Measurements from ENCODE around the gene GUCY1A1.

GUCY1A1 gene

DNA sequence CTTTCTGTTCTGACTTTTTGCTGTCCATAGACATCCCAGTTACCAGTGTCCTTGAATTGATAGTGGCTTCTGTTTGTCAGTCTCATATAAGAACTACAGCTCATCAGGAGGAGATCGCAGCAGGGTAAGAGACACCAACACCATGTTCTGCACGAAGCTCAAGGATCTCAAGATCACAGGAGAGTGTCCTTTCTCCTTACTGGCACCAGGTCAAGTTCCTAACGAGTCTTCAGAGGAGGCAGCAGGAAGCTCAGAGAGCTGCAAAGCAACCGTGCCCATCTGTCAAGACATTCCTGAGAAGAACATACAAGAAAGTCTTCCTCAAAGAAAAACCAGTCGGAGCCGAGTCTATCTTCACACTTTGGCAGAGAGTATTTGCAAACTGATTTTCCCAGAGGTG lies 30.1 kb downstream of the GUCY1A1 start:
- Histone ChIP-seq H3K27me3 (replicated peaks) (no peaks in the 10 kb centered on the region), H3K27ac (no peak overlapping the region), H3K4me3 (ENCODE audit: low read depth, low read length) (no peak overlapping the region), H3K36me3 (replicated peaks) (no peaks in the 10 kb centered on the region)
- no peak for DNase-seq
- TF ChIP-seq, protein P1, sequence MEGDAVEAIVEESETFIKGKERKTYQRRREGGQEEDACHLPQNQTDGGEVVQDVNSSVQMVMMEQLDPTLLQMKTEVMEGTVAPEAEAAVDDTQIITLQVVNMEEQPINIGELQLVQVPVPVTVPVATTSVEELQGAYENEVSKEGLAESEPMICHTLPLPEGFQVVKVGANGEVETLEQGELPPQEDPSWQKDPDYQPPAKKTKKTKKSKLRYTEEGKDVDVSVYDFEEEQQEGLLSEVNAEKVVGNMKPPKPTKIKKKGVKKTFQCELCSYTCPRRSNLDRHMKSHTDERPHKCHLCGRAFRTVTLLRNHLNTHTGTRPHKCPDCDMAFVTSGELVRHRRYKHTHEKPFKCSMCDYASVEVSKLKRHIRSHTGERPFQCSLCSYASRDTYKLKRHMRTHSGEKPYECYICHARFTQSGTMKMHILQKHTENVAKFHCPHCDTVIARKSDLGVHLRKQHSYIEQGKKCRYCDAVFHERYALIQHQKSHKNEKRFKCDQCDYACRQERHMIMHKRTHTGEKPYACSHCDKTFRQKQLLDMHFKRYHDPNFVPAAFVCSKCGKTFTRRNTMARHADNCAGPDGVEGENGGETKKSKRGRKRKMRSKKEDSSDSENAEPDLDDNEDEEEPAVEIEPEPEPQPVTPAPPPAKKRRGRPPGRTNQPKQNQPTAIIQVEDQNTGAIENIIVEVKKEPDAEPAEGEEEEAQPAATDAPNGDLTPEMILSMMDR (IDR thresholded peaks at IDR 0.05; ENCODE audit: low read depth, low read length, missing control alignments): no peak
- in situ Hi-C loops (cut with HindIII; ENCODE audit: low pct_ligation_motif_present, low sequenced_read_pairs): no loop called here

DNA sequence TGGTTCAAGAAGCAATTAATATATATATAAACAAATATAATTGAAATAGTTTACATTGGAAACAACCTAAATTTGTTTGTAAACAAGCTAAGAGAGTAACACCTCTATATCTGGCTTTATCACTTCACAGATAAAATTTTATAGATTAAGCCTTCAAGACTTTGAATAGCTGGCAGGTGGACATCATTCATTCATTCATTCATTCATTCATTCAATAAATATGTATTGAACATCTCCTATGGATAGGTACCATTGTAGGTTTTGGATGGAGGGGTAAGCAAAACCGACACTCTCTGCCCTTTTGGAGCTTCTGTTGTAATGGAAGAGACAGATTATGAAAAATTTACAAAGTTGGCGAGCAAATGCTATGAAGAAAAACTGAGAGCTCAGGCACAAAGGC lies 35.2 kb downstream of the GUCY1A1 start:
- no peak for DNase-seq
- TF ChIP-seq, protein P1 (IDR thresholded peaks at IDR 0.05; ENCODE audit: low read depth, low read length, missing control alignments): no peak
- Histone ChIP-seq H3K27ac (no peak overlapping the region), H3K36me3 (replicated peaks) (no peaks in the 10 kb centered on the region), H3K27me3 (replicated peaks) (no peaks in the 10 kb centered on the region), H3K4me3 (ENCODE audit: low read depth, low read length) (no peak overlapping the region)
- in situ Hi-C loops (cut with HindIII; ENCODE audit: low pct_ligation_motif_present, low sequenced_read_pairs): no loop called here

- Histone ChIP-seq H3K36me3 (replicated peaks) (no peaks in the 10 kb centered on the region), H3K27me3 (replicated peaks) (no peaks in the 10 kb centered on the region), H3K4me3 (ENCODE audit: low read depth, low read length) (no peak overlapping the region), H3K27ac (no peak overlapping the region)
- in situ Hi-C loops (cut with HindIII; ENCODE audit: low pct_ligation_motif_present, low sequenced_read_pairs): no loop called here
- no peak for DNase-seq
- TF ChIP-seq, protein P1 (IDR thresholded peaks at IDR 0.05; ENCODE audit: low read depth, low read length, missing control alignments): no peak
These were observed 37.0 kb downstream of the GUCY1A1 start for GRCh38 chr4:155703486-155704247.

DNA sequence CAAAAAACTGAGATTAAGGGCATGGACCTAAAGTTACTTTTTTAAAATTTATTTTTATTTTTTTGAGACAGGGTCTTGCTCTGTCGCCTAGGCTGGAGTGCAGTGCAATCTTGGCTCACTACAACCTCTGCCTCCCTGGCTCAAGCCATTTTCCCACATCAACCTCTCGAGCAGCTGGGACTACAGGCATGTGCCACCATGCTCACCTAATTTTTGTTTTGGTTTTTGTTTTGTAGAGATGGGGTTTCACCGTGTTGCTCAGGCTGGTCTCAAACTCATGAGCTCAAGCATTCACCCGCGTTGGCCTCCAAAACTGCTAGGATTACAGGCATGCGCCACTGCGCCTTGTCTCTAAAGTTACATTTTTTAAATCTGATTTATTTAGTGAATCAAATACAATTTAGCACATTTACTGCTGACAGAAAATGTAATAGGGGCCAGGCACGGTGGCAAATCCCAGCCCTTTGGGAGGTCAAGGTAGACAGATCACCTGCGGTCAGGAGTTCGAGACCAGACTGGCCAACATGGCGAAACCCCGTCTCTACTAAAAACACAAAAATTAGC lies 38.3 kb downstream of the GUCY1A1 start:
- H3K27ac ChIP-seq: no peak overlapping the region
- TF ChIP-seq, protein P1 (IDR thresholded peaks at IDR 0.05; ENCODE audit: low read depth, low read length, missing control alignments): no peak
- no peak overlapping the region for H3K4me3 ChIP-seq (ENCODE audit: low read depth, low read length)
- no peaks in the 10 kb centered on the region for H3K27me3 ChIP-seq (replicated peaks)
- in situ Hi-C loops (cut with HindIII; ENCODE audit: low pct_ligation_motif_present, low sequenced_read_pairs): no loop called here
- no peaks in the 10 kb centered on the region for H3K36me3 ChIP-seq (replicated peaks)
- DNase-seq: no peak

- Histone ChIP-seq H3K4me3 (ENCODE audit: low read depth, low read length) (no peak overlapping the region), H3K27ac (no peak overlapping the region), H3K27me3 (replicated peaks) (no peaks in the 10 kb centered on the region), H3K36me3 (replicated peaks) (no peaks in the 10 kb centered on the region)
- TF ChIP-seq, protein P1 (IDR thresholded peaks at IDR 0.05; ENCODE audit: low read depth, low read length, missing control alignments): no peak
- in situ Hi-C loops (cut with HindIII; ENCODE audit: low pct_ligation_motif_present, low sequenced_read_pairs): no loop called here
- DNase-seq: peak; percentile 77
These were observed 39.0 kb downstream of the GUCY1A1 start for GRCh38 chr4:155705664-155706063.
